Body of pancreas (tissue), 4 donors: ENCODE results near the gene NIPAL4.

Source experiments
- CTCF ChIP-seq, 7 experiments: fragments of 450-650 bp in 4 of 7; fragments of 200-600 bp in 3 of 7; sonication (generic) in 3 of 7; IDR thresholded peaks; one replicate each; pipeline ENCODE4 v1.5.1; 2016 to 2019; ENCODE audit warnings: antibody characterized with exemption in 7 of 7
- POLR2A ChIP-seq, 3 donors: fragments of 450-650 bp; IDR thresholded peaks; one replicate each; pipeline ENCODE4 v1.6.1; 2016; ENCODE audit warnings: antibody characterized with exemption in 3 of 3, mild to moderate bottlenecking in 2 of 3

- no peak for TF ChIP-seq CTCF (IDR thresholded peaks at IDR 0.05)
- no peak for TF ChIP-seq POLR2A (IDR thresholded peaks at IDR 0.05)
These were observed 19.2 kb downstream of the NIPAL4 start for GRCh38 chr5:157479166-157479565.
